BJ (cell line): ENCODE measurements around the gene METRNL. TPM values are rescaled to one million over a fixed set of nuclear protein-coding genes. Genes with fewer than 3 reads are reported as not detected.

ENCODE experiments used
- CTCF ChIA-PET: fragments of 350-600 bp; formaldehyde crosslinking; extraction: SDS; loops from one replicate; lab custom pipeline; 2021; ENCODE audit warnings: antibody characterized with exemption, inconsistent platforms; lab: Yijun Ruan, JAX
- POLR2A ChIA-PET: fragments of 300-600 bp; sonication (Branson Sonifier 250); formaldehyde crosslinking; extraction: SDS; loops from one replicate; lab custom pipeline; 2021; ENCODE audit warnings: antibody characterized with exemption; lab: Charles Lee
- DNase-seq: peaks from one replicate; pipeline ENCODE4 v3.0.0-alpha.2; 2011; ENCODE audit warnings: low read depth
- H3K27me3 ChIP-seq: 2 replicates; pipeline ENCODE4 v1.6.0; 2011; ENCODE audit warnings: low read length; ENCODE audit not compliant: control insufficient read depth, insufficient read depth
- H3K36me3 ChIP-seq: 2 replicates; pipeline ENCODE4 v1.5.1; 2011; ENCODE audit warnings: low read length; ENCODE audit not compliant: control insufficient read depth, insufficient read depth
- H3K4me3 ChIP-seq: 2 replicates; pipeline ENCODE4 v1.5.1; 2011; ENCODE audit warnings: low read depth, mild to moderate bottlenecking, control low read depth, low read length
- CTCF ChIP-seq: IDR thresholded peaks from 2 replicates; pipeline ENCODE4 v1.5.1; 2011; ENCODE audit warnings: low read depth, mild to moderate bottlenecking, control low read depth, inconsistent platforms, low read length, moderate library complexity; ENCODE audit not compliant: insufficient read depth
- polyA plus RNA-seq: library from polyadenylated mRNA; depleted of rRNA; stranded (reverse); fragments of >200 nt; gene quantifications from 2 replicates; pipeline ENCODE4 v1.2.3, GENCODE V29; 2011

Gene METRNL
- polyA plus RNA-seq, 1 experiment, result 63.2 TPM

GRCh38 chr17:83079766-83080578, 563 bp downstream of the METRNL start:
- ChIA-PET POLR2A (interaction anchor here (0.9 kb wide), 1 partner anchor 117 kb away, joined by 3 read pairs; no protein-coding TSS in a partner anchor), CTCF (no interaction called here)

GRCh38 chr17:83080579-83080857, 1.1 kb downstream of the METRNL start:
- ChIA-PET POLR2A (no interaction called here), CTCF (no interaction called here)
- Histone ChIP-seq H3K36me3 (peaks cover 5% of the 10 kb centered on the region), H3K27me3 (no peaks in the 10 kb centered on the region), H3K4me3 (peak overlapping the region; percentile 69)
- DNase-seq, result no peak
- no peak for TF ChIP-seq CTCF

More at GRCh38 chr17:83079766-83080578, 563 bp downstream of the METRNL start:
- TF ChIP-seq CTCF, result no peak
- Histone ChIP-seq H3K4me3 (peak overlapping the region; percentile 69), H3K27me3 (0 out of 2 replicates have a peak, but pooled peaks cover 1% of the 10 kb centered on the region), H3K36me3 (peaks cover under 1% of the 10 kb centered on the region; the same call in 1 of the 2 replicates)
- no peak for DNase-seq

- DNase-seq, result no peak
- Histone ChIP-seq H3K27me3 (no peaks in the 10 kb centered on the region), H3K36me3 (peaks cover 9% of the 10 kb centered on the region), H3K4me3 (peak overlapping the region; percentile 69)
- POLR2A ChIA-PET, result no interaction called here
- TF ChIP-seq CTCF, result no peak
- CTCF ChIA-PET, result interaction anchor here (0.7 kb wide), 1 partner anchor 10 kb away, joined by 3 read pairs; no protein-coding TSS in a partner anchor
Measured at GRCh38 chr17:83080858-83081683, 1.7 kb downstream of the METRNL start.

- H3K27me3 ChIP-seq, result no peaks in the 10 kb centered on the region
- no peak for TF ChIP-seq CTCF
- no peak for DNase-seq
- H3K36me3 ChIP-seq, result peaks cover 14% of the 10 kb centered on the region
- CTCF ChIA-PET, result interaction anchor here (0.7 kb wide), 1 partner anchor 10 kb away, joined by 3 read pairs; no protein-coding TSS in a partner anchor
- POLR2A ChIA-PET, result no interaction called here
- peak overlapping the region; percentile 69 for H3K4me3 ChIP-seq
Measured at GRCh38 chr17:83081684-83082201, 2.3 kb downstream of the METRNL start.

- TF ChIP-seq CTCF, result no peak
- ChIA-PET CTCF (no interaction called here), POLR2A (no interaction called here)
- H3K27me3 ChIP-seq, result no peaks in the 10 kb centered on the region
- H3K36me3 ChIP-seq, result peaks cover 16% of the 10 kb centered on the region
- no peak for DNase-seq
- H3K4me3 ChIP-seq, result no peak overlapping the region; the same call in 1 of the 2 replicates
Measured at GRCh38 chr17:83082424-83082823, 3.0 kb downstream of the METRNL start.
